Measurements from ENCODE around the gene ZNF423. TPM values are rescaled to one million over a fixed set of nuclear protein-coding genes. Genes with fewer than 3 reads are reported as not detected.
"Not testable (repeated sequence)": the region's sequence is repeated elsewhere in the genome, so short reads cannot be mapped to it uniquely, and the experiment has no call there.

ZNF423 gene
- total RNA-seq, 1 donor from 2014 or later = 0.72 TPM

DNA sequence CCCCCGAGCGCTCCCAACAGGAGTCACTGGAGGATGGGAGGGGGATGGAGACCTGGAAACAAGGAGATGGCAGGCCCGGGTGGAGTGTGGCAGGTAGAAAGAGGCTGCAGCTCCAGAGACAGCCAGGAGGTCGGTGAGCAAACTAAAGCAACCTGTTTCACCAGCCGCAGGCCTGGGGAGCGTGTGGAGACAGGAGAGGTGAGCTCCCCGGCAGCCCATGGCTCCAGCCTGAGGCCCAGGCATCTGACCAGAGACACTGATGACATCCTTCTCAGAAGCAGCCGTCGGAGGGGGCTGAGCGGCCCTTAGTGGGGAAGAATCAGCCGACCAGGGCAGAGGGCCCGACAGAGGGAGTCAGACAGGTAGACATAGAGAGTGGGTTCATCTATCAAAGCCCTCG, 165.1 kb downstream of the ZNF423 start:
- no peak for ATAC-seq

DNA sequence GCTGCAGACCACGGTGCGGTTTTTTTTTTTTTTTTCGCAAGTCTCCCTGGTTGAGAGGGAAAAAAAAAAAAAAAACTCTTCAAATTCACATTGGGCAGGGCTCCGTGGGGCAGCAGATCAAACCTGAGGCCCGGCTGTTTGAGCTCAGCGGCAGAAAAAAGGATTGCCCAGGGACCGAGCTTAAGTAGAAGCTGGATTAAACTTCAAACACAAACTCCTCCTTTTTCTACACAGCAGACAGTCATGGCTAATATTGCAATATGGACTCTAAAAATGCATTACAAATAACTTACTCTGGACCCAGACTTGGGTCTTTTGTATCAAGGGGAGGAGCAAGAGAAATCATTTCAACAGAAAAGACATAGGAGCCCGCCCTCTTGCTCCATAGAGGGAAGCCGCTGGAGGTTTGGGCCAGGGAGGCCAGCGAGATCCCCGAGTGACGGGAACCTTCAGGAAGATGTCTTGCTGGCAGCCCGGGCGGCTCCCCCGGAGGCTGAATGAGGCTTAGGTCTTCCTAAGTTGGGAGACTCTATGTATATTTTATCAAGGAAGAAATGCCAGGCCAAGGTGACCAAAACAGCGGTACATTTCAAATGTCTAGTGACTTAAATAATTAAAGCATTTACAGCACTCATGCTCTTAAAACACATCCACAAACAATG, 167.7 kb downstream of the ZNF423 start:
- no peak for ATAC-seq

DNA sequence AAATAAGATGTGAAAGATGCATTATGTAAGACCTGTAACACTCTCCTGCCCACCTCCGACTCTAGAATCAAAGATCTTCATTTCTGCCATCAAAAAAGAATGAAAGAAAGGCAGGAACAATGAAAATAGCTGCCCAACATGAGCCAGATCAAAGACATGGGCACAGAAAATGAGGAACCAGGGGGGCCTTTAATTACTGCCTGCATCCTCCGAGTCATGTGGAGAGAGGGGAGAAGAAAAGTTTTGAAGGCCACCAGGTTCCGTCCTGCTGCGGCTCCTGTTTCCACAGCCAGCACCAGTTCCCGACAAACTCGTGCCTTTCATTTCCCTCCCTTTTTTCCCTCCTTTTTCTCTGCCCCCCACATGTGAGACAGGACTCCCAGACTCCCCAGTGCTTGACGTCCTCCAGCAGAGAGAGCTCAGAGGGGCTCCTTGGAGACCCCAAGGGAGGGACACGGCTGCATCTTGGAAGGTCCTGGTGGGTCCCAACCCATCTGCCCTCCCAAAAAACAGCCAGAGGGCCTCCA, 168.4 kb downstream of the ZNF423 start:
- ATAC-seq = no peak

DNA sequence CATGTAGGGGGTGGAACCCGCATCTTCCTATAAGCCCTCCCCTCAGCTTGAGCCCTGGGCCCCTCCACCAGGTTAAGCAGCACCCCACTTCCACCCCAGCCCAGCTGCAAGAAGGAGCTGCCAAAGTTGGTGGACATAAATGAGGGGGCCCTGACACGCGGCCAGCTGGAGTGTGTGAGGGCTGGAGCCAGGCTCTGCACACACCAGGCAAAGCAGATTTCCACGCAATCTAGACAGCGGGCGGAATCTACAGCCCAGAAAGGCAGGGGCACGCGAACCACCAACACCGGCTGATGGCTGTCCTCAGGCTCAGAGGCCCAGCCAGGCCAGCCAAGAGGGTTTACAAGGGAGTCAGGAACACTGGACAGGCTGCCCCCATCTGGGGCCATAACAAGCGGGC, 171.2 kb downstream of the ZNF423 start:
- no peak for ATAC-seq

DNA sequence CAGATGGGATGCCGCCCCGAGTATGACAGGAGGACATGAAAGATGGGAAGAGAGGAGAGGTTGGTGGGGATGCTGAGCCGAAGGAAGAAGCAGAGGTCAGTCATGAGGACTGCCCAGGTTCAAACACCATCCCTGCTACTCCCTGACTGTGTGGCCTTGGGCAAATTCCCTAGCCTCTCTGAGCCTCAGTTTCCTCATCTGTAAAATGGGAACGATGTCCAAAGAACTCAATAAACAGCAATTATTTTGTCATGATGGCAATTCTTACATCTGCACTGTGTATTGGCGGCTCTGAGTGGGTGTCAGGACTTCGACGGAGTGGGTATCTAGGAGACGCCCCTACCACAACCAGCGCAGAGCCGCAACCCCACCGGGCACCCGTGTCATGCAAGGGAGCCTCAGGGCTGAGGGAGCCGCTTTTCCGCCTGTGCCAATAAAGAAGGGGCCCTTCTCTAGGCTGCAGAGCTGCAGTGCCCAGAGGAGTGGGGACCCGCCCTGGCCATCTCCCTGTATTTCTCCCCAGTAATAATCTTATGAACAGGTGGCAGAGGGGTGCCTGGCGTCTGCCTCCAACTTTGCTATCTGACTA, 173.2 kb downstream of the ZNF423 start:
- ATAC-seq = no peak

DNA sequence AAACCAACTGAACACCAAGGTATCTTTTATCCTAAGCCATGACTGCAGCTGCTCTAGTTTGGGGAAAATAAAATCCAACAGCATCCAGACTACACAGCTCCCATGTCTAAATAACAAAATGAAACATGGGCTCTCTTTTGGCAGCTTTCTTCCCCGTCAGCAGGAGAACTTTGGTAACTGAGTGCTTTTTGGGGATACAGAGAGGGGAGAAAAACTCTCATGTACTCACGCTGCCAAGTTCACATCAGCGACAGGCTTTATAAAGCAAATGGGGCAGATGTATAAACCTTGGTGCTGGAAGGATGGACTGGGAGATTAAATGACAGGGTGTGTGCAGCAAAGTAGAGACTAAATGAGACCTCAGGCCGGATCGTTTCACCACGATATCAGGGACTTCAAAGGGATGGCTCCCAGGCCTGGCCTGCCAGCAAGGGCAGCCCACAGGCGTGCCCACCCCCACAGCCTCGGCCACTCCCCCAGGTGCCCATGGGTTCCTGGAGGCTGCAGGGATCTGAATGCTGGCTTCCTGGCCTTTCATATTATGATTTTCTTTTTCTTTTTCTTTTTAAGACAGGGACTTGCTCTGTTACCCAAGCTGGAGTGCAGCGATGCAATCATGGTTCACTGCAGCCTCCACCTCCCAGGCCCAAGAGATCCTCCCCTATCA, 174.6 kb downstream of the ZNF423 start:
- ATAC-seq = no peak

DNA sequence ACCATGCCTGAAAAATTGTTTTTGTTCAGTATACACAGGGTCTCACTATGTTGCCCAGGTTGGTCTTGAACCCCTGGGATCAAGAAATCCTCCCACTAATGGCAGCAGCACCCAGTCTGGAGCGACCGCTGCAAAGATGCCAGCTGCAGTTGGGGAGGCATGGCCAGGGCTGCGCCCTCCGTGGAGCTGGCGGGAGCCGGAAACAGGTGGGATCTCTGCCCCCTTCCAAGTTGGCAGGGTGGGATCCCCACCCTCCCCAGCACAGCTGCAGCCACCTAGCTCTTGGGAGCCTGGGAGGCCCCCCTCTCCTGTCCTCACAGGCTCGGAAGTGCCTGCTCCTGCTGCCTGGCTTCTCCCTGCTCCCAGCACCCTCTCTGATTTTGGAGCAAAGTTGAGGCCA, 176.8 kb downstream of the ZNF423 start:
- no peak for ATAC-seq

DNA sequence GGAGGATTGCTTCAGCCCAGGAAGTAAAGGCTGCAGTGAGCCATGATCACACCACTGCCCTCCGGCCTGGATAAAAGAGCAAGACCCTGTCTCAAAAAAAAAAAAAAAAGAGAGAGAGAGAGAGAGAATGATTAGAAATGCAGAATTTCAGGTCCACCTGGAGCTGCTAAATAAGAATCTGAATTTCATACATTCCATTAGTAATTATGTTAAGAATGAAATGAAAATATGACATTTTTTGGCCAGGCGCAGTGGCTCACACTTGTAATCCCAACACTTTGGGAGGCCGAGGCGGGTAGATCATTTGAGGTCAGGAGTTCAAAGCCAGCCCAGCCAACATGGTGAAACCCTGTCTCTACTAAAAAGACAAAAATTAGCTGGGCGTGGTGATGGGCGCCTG, 178.3 kb downstream of the ZNF423 start:
- ATAC-seq = not testable (repeated sequence)

DNA sequence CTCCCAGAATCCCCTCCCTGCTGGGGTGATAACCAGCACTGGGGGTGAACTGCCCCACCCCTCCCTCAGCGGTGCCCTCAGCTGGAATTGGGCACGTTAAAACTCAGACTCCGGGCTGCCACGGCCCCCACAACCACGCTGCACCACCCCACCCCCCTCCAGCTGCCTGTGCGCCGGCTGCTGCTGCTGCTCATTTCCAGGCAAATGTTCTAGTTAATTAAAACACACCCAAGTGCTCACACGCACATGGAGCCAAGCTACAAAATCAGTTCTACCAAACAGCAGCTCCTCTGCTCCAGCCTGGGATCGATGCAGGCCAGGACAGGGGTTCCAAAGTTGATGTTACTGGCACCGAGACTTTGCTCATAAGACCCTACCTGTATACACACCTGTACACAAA, 180.5 kb downstream of the ZNF423 start:
- ATAC-seq = no peak

DNA sequence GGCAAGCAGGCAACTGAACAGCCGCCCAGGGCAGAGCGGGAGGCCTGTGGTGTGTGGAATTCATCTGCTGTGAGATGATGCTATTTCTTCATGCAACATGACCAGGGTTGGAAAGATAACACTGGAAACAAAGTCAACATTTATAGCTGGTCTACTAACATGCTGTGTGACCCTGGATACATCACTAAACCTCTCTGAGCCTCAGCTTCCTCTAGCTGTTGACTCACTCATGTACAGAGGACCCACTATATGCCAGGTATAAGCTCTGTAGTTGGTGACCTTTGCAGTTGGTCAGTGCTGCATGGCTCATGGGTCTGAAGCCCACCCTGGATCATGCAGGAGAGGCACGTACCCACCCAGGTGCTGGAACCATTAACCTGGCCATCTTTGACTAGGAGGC, 180.9 kb downstream of the ZNF423 start:
- no peak for ATAC-seq

DNA sequence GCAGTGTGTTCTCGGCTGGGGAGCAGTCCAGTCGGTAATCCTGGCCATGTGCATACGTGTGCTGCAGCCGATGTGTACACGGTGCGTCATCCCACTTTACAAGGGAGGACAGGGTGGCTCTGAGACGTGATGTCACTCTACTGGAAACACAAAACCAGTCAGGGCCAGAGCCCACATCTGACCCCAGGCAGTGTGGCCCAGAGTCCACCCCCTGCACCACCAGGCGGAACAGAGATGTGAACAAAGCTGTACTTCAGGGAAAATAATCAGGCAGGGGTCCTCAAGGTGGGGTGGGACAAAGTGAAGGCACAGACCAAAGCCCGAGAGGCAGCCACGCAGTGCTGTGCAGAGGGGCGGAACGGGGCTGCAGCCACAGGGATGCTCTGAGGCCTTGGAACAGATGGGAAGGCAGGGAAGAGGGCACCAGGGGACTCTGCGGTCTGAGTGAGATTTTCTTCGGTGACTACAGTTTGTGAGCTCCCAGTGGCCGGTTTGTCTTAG, 181.5 kb downstream of the ZNF423 start:
- no peak for ATAC-seq

DNA sequence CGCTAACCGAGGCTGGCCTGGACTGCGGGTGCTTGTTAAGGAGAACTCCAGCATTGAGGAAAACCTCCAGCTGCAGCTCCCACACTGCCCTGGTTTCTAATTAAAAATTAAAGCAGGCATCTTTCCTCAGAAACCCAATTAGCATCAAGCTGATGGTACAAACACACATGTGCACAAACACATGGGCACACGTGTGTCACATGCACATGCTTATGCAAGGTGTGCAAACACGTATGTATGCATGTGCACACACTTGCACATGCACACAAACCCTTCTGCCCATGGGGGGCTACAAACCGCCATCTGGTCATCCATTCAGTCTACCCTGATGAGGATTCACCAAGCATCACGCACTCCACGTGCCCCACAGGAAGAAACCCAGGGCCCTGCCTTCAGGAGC, 182.5 kb downstream of the ZNF423 start:
- ATAC-seq = no peak

DNA sequence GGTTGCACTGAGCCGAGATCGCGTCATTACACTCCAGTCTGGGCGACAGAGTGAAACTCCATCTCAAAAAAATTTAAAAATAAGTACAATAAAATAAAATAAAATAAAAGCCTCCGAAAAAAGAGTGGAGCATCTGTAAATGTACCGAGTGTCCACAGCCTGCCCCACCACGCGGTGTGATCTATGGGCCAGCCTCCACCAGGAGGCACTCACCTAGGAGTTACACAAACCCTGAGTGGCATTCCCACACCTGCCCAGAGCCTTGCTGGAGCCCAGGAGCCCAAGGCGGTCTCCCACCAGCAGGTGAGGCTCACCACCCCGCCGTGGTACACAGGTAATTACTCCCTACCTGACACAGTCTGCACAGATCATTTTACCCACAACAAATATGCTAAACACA, 183.2 kb downstream of the ZNF423 start:
- ATAC-seq = no peak

DNA sequence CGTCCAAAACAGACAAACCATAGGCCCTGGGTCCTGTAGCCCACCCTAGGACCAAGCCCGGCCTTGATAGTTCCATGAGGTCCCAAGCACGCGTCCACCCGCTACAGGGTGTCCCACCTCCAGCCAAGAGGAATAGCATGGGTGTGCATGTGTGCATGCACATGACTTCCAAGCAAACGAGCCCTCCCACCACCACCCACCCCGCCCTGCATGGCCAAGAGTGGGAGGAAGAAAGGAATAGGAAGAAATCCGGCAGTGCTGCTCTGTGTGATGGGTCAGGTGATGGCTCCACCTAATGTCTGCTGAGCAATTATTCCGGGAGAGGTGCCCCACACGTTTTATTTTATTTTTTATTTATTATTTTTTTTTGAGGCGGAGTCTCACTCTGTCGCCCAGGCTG, 184.6 kb downstream of the ZNF423 start:
- no peak for ATAC-seq

DNA sequence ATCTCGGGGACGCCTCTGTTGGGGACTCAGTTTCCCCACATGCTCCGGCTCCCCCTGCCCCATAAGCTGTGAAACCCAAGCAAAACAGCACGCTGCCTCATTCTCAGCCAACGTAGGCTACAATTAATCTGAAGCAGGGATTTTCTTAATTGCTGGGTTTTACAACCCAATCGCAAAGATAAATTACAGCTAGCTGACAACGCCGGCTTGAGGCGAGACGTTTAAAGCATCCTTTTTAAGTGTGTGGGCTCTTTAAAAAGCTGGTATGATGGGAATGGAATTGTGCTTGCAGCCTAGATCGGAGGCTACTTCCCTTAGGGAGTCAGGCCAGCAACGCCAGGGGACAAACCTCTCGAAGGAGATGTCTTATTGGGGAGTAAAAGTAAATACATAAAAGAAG, 185.3 kb downstream of the ZNF423 start:
- ATAC-seq = no peak

DNA sequence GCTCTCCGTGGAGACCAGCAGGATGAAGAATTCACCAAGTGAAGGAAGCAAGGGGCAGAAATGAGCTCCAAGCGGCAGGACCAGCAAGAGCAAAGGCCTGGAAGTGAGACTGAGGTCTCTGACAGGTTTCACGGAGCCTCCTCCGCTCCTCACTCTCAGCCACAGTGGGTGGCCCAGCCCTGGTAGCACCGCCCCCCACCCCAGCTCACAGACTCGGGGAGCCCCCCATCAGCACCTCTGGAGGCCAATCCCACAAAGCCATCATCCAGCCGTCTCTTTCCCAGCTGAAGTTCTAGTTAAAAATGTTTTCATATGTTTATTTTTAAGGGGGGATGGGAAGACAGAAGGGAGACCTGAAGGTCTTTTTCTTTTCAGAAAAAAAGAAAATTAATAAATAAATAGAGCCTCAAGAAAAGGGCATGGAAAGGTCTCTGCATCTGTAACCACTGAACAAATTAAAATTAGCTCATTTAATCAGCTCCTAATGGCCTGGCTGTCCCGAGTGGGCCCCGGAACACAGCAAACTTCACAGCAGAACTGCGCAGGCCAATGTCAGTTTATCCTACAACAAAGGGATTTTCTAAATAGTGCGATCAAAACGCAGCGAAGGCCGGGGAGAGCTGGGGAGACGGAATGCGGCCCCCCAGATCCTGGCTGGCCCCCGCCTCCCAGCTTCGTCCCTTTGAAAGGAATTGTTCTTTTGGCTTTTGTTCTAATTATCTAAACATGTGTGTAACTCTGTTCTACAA, 190.3 kb downstream of the ZNF423 start:
- ATAC-seq = no peak

DNA sequence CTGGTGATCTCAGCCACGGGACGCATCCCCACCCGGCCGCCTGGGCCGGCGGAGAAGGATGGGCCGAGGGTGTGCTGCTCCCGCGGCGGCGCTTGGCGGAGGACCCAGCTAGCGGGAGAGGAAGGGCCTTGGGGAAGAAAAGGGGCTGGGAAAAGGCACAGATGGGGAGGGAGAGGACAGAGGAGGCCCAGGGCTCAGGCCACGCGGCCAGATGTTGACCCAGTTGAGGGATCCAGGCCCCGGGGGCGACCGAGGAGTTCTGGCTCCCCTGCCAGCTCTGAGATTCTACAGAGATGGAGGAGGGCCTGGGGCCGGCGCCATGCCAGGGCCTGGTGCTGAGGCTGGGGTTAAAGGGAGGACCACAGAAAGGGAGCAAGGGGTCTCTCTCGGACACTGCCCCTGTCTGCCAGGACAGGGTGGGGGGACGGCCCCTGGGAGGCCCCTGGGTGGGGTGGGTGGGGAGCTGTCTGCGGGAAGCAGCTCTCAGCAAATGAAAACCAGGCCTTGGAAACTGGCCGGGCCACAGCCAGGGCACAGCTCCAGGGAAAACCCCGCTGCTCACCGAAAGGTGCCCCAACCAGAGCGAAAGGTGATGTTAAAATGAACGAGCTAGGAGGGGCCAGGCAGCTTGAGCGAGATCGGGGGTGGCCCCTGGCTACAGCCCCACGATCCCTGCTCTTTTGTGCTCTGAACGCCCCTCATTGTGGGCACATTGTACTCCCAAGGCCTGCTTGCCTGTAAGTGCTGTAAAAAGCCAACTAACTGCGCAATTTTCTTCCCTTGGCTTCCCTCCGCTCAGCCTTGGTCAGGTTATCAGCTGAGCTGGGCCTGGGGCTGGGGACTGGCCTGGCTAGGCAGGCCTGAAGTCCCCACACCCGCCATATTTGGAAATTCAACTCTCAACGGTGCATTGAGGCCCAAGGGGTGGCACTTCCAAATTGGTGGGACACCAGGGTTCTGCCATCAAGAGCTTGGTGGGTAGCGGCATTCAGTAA, 191.4 kb downstream of the ZNF423 start:
- no peak for ATAC-seq

DNA sequence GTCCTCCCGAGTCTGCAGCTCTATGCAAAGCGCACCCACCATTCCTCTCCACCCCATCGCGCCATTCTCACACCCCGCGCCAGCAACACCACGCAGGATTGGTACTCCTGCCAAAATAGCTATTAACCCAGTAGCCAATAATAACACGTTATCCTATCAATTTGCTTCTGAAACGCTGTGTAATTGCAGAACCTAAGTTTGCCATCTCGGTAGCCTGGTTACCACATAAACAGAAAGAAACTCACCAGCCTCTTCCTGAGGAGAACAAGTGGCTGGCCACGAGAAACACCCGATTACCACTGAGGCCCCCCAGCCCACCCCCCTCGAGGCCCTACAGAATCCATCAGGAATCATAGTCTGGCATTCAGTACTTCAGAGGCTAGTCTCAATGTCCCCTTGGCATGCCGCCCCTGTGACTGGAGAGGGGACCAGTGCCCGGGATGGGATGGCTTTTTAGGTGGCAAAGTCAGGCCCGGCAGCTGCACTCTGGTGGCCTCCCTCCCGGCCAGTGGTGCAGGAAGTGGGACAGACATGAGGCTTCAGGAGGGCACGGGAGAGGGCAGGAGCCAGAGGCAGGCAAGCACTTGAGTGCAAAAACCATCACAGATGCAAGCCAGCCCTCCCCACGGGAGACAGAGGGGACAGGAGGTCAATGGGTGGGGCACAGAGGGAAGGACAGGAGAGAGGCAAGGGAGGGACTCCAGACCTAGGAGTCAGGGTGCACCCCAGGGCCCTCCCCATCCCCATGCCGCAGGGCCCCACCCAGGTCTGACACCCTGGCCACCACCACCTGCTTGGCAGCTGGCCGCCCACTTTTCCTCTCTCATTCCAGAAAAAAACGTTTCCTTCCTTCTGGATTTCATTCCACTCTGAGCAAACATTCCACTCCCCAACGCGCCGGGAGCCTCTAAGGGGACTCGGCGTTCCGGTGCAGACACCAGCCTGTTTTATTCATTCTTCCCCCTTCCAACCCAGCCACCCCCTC, 192.5 kb downstream of the ZNF423 start:
- no peak for ATAC-seq

DNA sequence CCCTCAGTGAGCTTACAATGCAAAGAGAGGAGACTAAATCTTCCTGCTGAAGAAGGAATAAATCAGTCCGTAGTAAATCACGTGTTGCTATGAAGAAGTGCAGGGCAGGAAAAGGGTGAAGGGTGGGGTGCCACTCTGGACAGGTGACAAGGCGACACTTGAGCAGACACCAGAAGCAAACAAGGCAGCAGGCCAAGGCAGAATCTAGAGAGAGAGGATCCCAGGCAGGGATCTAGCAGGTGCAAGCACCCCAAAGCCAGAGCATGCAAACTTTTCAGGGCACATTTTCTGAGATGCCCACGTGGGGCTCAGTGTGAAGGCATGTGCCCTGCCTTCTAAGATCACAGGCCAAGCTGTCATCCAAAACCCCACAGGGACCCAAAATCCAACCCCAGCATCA, 193.3 kb downstream of the ZNF423 start:
- no peak for ATAC-seq

DNA sequence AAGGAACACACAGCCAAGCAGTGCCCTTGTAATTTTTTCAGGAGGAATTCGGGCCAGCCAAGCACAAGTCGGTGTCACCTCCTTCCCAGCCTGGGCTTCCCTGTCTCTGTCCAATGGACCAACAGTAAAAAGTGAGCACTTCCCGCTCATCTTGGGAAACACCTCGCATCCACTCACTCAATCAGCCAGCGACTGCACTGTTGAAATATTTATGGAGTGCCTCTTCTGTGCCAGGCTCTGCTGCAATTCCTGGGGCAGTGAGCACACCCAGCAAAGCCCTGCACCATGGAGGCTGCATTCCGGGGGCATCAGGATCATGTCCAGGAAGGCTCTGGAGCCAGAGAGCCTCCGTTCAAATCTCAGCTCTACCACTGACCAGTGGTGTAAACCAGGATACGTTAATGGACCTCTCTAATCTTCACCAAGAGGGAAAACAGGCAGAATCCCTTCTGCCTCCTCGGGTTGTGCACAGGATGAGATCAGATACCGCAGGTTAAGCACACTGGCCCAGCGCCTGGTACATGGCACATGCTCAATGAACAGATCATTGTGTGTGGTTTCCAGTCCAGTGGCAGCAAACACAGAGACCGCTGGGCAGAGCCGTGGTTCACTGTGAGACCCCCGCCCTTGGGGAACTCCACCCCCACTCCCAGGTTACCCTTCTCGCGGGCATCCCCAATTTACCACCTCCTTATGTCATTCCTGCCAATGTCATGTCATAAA, 194.3 kb downstream of the ZNF423 start:
- no peak for ATAC-seq
